Measurements from ENCODE around the gene ADAMTS5. TPM values are rescaled to one million over a fixed set of nuclear protein-coding genes. Genes with fewer than 3 reads are reported as not detected.

Gene ADAMTS5
- total and polyA plus RNA-seq, 9 of the 15 experiments (the other 6 are each of a cell fraction or from before 2014, with no cell fraction given) = not detected

GRCh38 chr21:26918323-26919079 is 48.4 kb downstream of the ADAMTS5 start:
- DNase-seq (ENCODE audit: extremely low read depth in 1 of 4, low spot score in 3 of 4) = no peak
- intact Hi-C loops (cut with micrococcal nuclease) (no loop called here), in situ Hi-C loops (cut with MboI) (no loop called here)
- Histone ChIP-seq H3K4me1 (replicated peaks in 1 of 2; ENCODE audit: control insufficient read depth in 2 of 2, insufficient read depth in 2 of 2, low read length in 2 of 2) (no peaks in the 10 kb centered on the region), H3K27ac (ENCODE audit: extremely low read depth, low read depth, low read length) (no peak overlapping the region), H2AFZ (ENCODE audit: low read depth, low read length) (no peak overlapping the region), H4K20me1 (replicated peaks; ENCODE audit: control insufficient read depth, insufficient read depth, low read length) (no peaks in the 10 kb centered on the region), H3K27me3 (ENCODE audit: control insufficient read depth in 2 of 2, insufficient read depth in 2 of 2, low read length in 2 of 2) (no peaks in the 10 kb centered on the region), H3K9ac (ENCODE audit: insufficient read depth in 1 of 2, low read depth in 2 of 2, low read length in 2 of 2) (no peak overlapping the region), H3K36me3 (ENCODE audit: control insufficient read depth, insufficient read depth, low read length) (no peaks in the 10 kb centered on the region), H3K9me3 (replicated peaks; ENCODE audit: control insufficient read depth, insufficient read depth, low read depth, low read length) (no peaks in the 10 kb centered on the region), H3K4me2 (ENCODE audit: insufficient read depth, low read length) (no peak overlapping the region), H3K4me3 (no peak overlapping the region), H3K79me2 (ENCODE audit: control insufficient read depth, insufficient read depth, low read length) (no peaks in the 10 kb centered on the region), H3K9me1 (ENCODE audit: control insufficient read depth, insufficient read depth, low read length) (no peaks in the 10 kb centered on the region)
- no peak for FAIRE-seq
- CTCF ChIA-PET (ENCODE audit: low intra/inter-chr PET ratio) = no interaction called here
- POLR2A ChIA-PET = no interaction called here
- TF ChIP-seq SLC30A9 (CRISPR knock-in tag; IDR thresholded peaks at IDR 0.05) (no peak), KDM5B (IDR thresholded peaks at IDR 0.05; ENCODE audit: insufficient replicate concordance, low read depth, low read length) (no peak), ZNF274 (IDR thresholded peaks at IDR 0.05; ENCODE audit: borderline replicate concordance, low read depth, low read length) (no peak), KDM4B (IDR thresholded peaks at IDR 0.05; ENCODE audit: borderline replicate concordance in 2 of 2, low read depth in 1 of 2) (no peak), ZFPM2 (CRISPR knock-in tag; IDR thresholded peaks at IDR 0.05) (no peak), ZNF668 (CRISPR knock-in tag; IDR thresholded peaks at IDR 0.05) (no peak), TRIM24 (IDR thresholded peaks at IDR 0.05) (no peak), WHSC1 (IDR thresholded peaks at IDR 0.05; ENCODE audit: low read length) (no peak), AFF4 (CRISPR knock-in tag; IDR thresholded peaks at IDR 0.05) (no peak), GTF2E2 (tag; IDR thresholded peaks at IDR 0.05) (no peak), ZNF197 (CRISPR knock-in tag; IDR thresholded peaks at IDR 0.05; ENCODE audit: low read depth) (no peak), FOXK1 (CRISPR knock-in tag; IDR thresholded peaks at IDR 0.05; ENCODE audit: borderline replicate concordance) (no peak), CBFA2T2 (conservative IDR thresholded peaks at IDR 0.05) (no peak), ZNF398 (CRISPR knock-in tag; IDR thresholded peaks at IDR 0.05) (no peak), SMARCE1 (IDR thresholded peaks at IDR 0.05) (no peak), NFXL1 (CRISPR knock-in tag; IDR thresholded peaks at IDR 0.05) (no peak)
- no TSS peak for BruUV-seq (replicated peaks)
- ATAC-seq = no peak
- under 1% methylated on average over 8 of the region's 8 CpGs for WGBS (ENCODE audit: insufficient coverage, low coverage, missing lambda C conversion rate)

Data from K562 (cell line).